A549 (cell line): ENCODE data around the gene TDRD12. TPM values are rescaled to one million over a fixed set of nuclear protein-coding genes. Genes with fewer than 3 reads are reported as not detected.
"Not testable (repeated sequence)": the region's sequence is repeated elsewhere in the genome, so short reads cannot be mapped to it uniquely, and the experiment has no call there.

Experiments used
- ATAC-seq, 2 experiments: fragments of 200-7000 bp in 1 of 2; fragments of >200 bp in 1 of 2; cut with Nextera tagmentation in 1 of 2; cut with Tn5 transposase in 1 of 2; 3 replicates each; pipeline versions ENCODE4 v1.8.0 to v1.9.1; 2018 to 2020; ENCODE audit warnings: mild to moderate bottlenecking in 1 of 2, moderate library complexity in 1 of 2
- CTCF ChIA-PET: fragments of 300-600 bp; sonication (Branson Sonifier 250); formaldehyde crosslinking; extraction: SDS; loops from one replicate; lab custom pipeline; 2021; ENCODE audit warnings: antibody characterized with exemption, inconsistent platforms; lab: Yijun Ruan, JAX
- POLR2A ChIA-PET: fragments of 350-600 bp; formaldehyde crosslinking; extraction: SDS; loops from one replicate; lab custom pipeline; 2021; ENCODE audit warnings: antibody characterized with exemption, inconsistent platforms; lab: Yijun Ruan, JAX
- DNase-seq, 2 experiments: peaks; one replicate each; pipeline versions ENCODE4 v3.0.0 to v3.0.0-alpha.2; 2011 to 2016; ENCODE audit warnings: low read depth in 1 of 2, low spot score in 1 of 2
- FAIRE-seq: peaks from 2 replicates; lab custom pipeline; 2011; peaks lifted over from hg19 to GRCh38; lab: Jason Lieb, UNC
- H3K27ac ChIP-seq, 2 experiments: fragments of >200 bp; sonication (Bioruptor Twin); formaldehyde crosslinking; 3 replicates each; pipeline ENCODE4 v1.5.1; 2016 to 2017
- H3K4me1 ChIP-seq: fragments of >200 bp; sonication (Bioruptor Twin); formaldehyde crosslinking; 3 replicates; pipeline ENCODE4 v1.6.1; 2016
- H3K4me2 ChIP-seq: fragments of >200 bp; sonication (Bioruptor Twin); formaldehyde crosslinking; 3 replicates; pipeline ENCODE4 v1.6.1; 2016
- H3K4me3 ChIP-seq: fragments of >200 bp; sonication (Bioruptor Twin); formaldehyde crosslinking; 3 replicates; pipeline ENCODE4 v1.5.1; 2016
- H3K9me3 ChIP-seq: fragments of >200 bp; sonication (Bioruptor Twin); formaldehyde crosslinking; 3 replicates; pipeline ENCODE4 v1.6.1; 2016
- BHLHE40 ChIP-seq: IDR thresholded peaks from 2 replicates; pipeline ENCODE4 v1.6.1; 2012; ENCODE audit warnings: low read depth, low read length, inconsistent platforms
- CEBPB ChIP-seq, 2 experiments: fragments of >200 bp in 1 of 2; sonication (Bioruptor Twin) in 1 of 2; formaldehyde crosslinking in 1 of 2; IDR thresholded peaks; 2 replicates each; pipeline ENCODE4 v1.6.1; 2012 to 2016
- CHD2 ChIP-seq: fragments of 150-350 bp; IDR thresholded peaks from 2 replicates; pipeline ENCODE4 v1.6.1; 2014; ENCODE audit warnings: low read length; ENCODE audit not compliant: partially characterized antibody
- E2F6 ChIP-seq: IDR thresholded peaks from 2 replicates; pipeline ENCODE4 v1.6.1; 2012; ENCODE audit warnings: low read depth, borderline replicate concordance
- ELK1 ChIP-seq: fragments of 150-350 bp; IDR thresholded peaks from 2 replicates; pipeline ENCODE4 v1.6.1; 2014; ENCODE audit warnings: low read depth, mild to moderate bottlenecking, low read length
- JUNB ChIP-seq: fragments of >200 bp; sonication (Bioruptor Twin); formaldehyde crosslinking; IDR thresholded peaks from 2 replicates; pipeline ENCODE4 v1.6.1; 2016
- KDM1A ChIP-seq: fragments of 200-600 bp; sonication (generic); IDR thresholded peaks from 2 replicates; pipeline ENCODE4 v1.6.1; 2016; ENCODE audit warnings: low read depth, mild to moderate bottlenecking
- PBX3 ChIP-seq: IDR thresholded peaks from 2 replicates; pipeline ENCODE4 v1.6.1; 2012
- PHF8 ChIP-seq: fragments of 200-600 bp; sonication (generic); IDR thresholded peaks from 2 replicates; pipeline ENCODE4 v1.6.1; 2016; ENCODE audit warnings: low read depth, mild to moderate bottlenecking, antibody characterized with exemption, moderate library complexity, borderline replicate concordance
- RAD21 ChIP-seq, 2 experiments: fragments of >200 bp in 1 of 2; sonication (Bioruptor Twin) in 1 of 2; formaldehyde crosslinking in 1 of 2; IDR thresholded peaks in 1 of 2; conservative IDR thresholded peaks in 1 of 2; 2 replicates in 1 of 2; 3 replicates in 1 of 2; pipeline ENCODE4 v1.6.1; 2012 to 2018; ENCODE audit warnings: inconsistent platforms in 1 of 2
- RARB ChIP-seq: fragments of 250-450 bp; sonication (Bioruptor Pico); IDR thresholded peaks from 2 replicates; pipeline ENCODE4 v1.8.0; 2021; ENCODE audit warnings: mild to moderate bottlenecking, moderate library complexity
- RCOR1 ChIP-seq: fragments of 150-350 bp; IDR thresholded peaks from 2 replicates; pipeline ENCODE4 v1.6.1; 2014; ENCODE audit warnings: antibody characterized with exemption, low read length, low read depth
- REST ChIP-seq: fragments of 200-600 bp; sonication (generic); IDR thresholded peaks from 2 replicates; pipeline ENCODE4 v1.6.1; 2016; ENCODE audit warnings: antibody characterized with exemption, mild to moderate bottlenecking, moderate library complexity
- TFCP2L1 ChIP-seq: fragments of 250-450 bp; sonication (Bioruptor Pico); IDR thresholded peaks from 2 replicates; pipeline ENCODE4 v1.5.0; 2021; ENCODE audit warnings: mild to moderate bottlenecking
- ZC3H11A ChIP-seq: fragments of 450-650 bp; IDR thresholded peaks from 2 replicates; pipeline ENCODE4 v1.6.1; 2014; ENCODE audit warnings: antibody characterized with exemption, mild to moderate bottlenecking
- ZNF302 ChIP-seq: fragments of 250-450 bp; sonication (Bioruptor Pico); IDR thresholded peaks from 2 replicates; pipeline ENCODE4 v1.9.0; 2021; ENCODE audit warnings: inconsistent platforms, mild to moderate bottlenecking, moderate library complexity
- WGBS: methylation state at CpG from one replicate; pipeline ENCODE4 v1.1.6; 2017; ENCODE audit errors: missing lambda C conversion rate; 5-methylcytosine and 5-hydroxymethylcytosine counted together
- polyA plus RNA-seq, 4 experiments: library from polyadenylated mRNA; depleted of rRNA in 3 of 4; stranded (reverse); fragments of >200 nt; fragmentation: RNase III in 1 of 4; extraction: RNeasy Plus Mini Kit Qiagen cat#74134 plus additional on column Dnase treatment in 1 of 4; gene quantifications; 2 replicates in 3 of 4; 3 replicates in 1 of 4; pipeline ENCODE4 v1.2.3, GENCODE V29; 2011 to 2017

TDRD12 gene
- polyA plus RNA-seq, 2 of the 4 experiments (the other 2 are of a cell fraction), result 0.19 to 0.53 TPM

GRCh38 chr19:32830231-32831014 lies 110.9 kb downstream of the TDRD12 start:
- POLR2A ChIA-PET, result no interaction called here
- H3K27ac ChIP-seq, result no peak overlapping the region
- CTCF ChIA-PET, result interaction anchor here (1.0 to 1.6 kb wide), 2 partner anchors 12 kb away, joined by 3 to 4 read pairs; no protein-coding TSS in a partner anchor
- FAIRE-seq, result peak; percentile 92
- H3K4me3 ChIP-seq, result no peak overlapping the region
- no peaks in the 10 kb centered on the region for H3K9me3 ChIP-seq
- H3K4me1 ChIP-seq, result no peaks in the 10 kb centered on the region
- no peak overlapping the region for H3K4me2 ChIP-seq
- no peak for TF ChIP-seq PHF8
- TF ChIP-seq, all 56 proteins: peak for 0
- 57% methylated on average over 8 of the region's 8 CpGs for WGBS
- DNase-seq (no peak), ATAC-seq (peak in 1 of 2 experiments; percentile 17; a peak in 1 of 6 replicates)

GRCh38 chr19:32831611-32832010 lies 112.0 kb downstream of the TDRD12 start:
- ChIA-PET CTCF (no interaction called here), POLR2A (no interaction called here)
- 77% methylated on average over 5 of the region's 5 CpGs for WGBS
- DNase-seq, result no peak
- Histone ChIP-seq H3K4me3 (no peak overlapping the region), H3K4me2 (no peak overlapping the region), H3K27ac (no peak overlapping the region), H3K9me3 (no peaks in the 10 kb centered on the region), H3K4me1 (no peaks in the 10 kb centered on the region)
- FAIRE-seq, result no peak
- ATAC-seq, result no peak
- TF ChIP-seq RAD21 (conservative IDR thresholded peaks at IDR 0.05 in 1 of 2, IDR thresholded peaks at IDR 0.05 in 1 of 2), result no peak
- TF ChIP-seq BHLHE40, result no peak
- no peak for TF ChIP-seq KDM1A
- TF ChIP-seq TFCP2L1 (CRISPR knock-in tag), result no peak
- no peak for TF ChIP-seq ELK1
- no peak for TF ChIP-seq RCOR1
- TF ChIP-seq ZC3H11A, result no peak
- no peak for TF ChIP-seq PBX3
- TF ChIP-seq REST, result no peak
- TF ChIP-seq ZNF302 (CRISPR knock-in tag), result no peak
- TF ChIP-seq CEBPB (IDR thresholded peaks at IDR 0.05), result no peak
- TF ChIP-seq E2F6, result no peak
- TF ChIP-seq RARB (CRISPR knock-in tag), result no peak
- TF ChIP-seq PHF8, result no peak
- TF ChIP-seq JUNB, result no peak
- no peak for TF ChIP-seq CHD2

GRCh38 chr19:32832094-32832493 lies 112.5 kb downstream of the TDRD12 start:
- WGBS, result 86% methylated on average over 12 of the region's 12 CpGs
- ATAC-seq, H3K9me3 ChIP-seq, H3K4me3 ChIP-seq, H3K4me2 ChIP-seq, H3K4me1 ChIP-seq, DNase-seq, POLR2A ChIA-PET, FAIRE-seq, CTCF ChIA-PET, H3K27ac ChIP-seq: not testable (repeated sequence)

- H3K4me2 ChIP-seq, POLR2A ChIA-PET, CTCF ChIA-PET, H3K9me3 ChIP-seq, H3K4me3 ChIP-seq, DNase-seq, H3K27ac ChIP-seq, H3K4me1 ChIP-seq: not testable (repeated sequence)
- WGBS, result 89% methylated on average over 7 of the region's 7 CpGs
- ATAC-seq (peak in 1 of 2 experiments; percentile 36; a peak in 2 of 6 replicates), FAIRE-seq (peak; percentile 96)
Measured at GRCh38 chr19:32832825-32833224, 113.3 kb downstream of the TDRD12 start.

- H3K4me3 ChIP-seq, ATAC-seq, H3K27ac ChIP-seq, FAIRE-seq, CTCF ChIA-PET, H3K4me1 ChIP-seq, H3K4me2 ChIP-seq, POLR2A ChIA-PET, H3K9me3 ChIP-seq, DNase-seq: not testable (repeated sequence)
- WGBS, result 79% methylated on average over 7 of the region's 7 CpGs
Measured at GRCh38 chr19:32833388-32833787, 113.8 kb downstream of the TDRD12 start.
